Duodenal mucosa (tissue), 2 donors: ENCODE measurements around the gene CXCL12.

Source experiments
- H3K27ac ChIP-seq: one replicate; pipeline ENCODE4 v1.7.0; 2013; ENCODE audit warnings: low read depth, low read length
- H3K27me3 ChIP-seq, 2 donors: one replicate each; pipeline ENCODE4 v1.7.0; 2013; ENCODE audit warnings: low read length in 2 of 2, control low read depth in 1 of 2; ENCODE audit not compliant: insufficient read depth in 2 of 2, control insufficient read depth in 1 of 2
- H3K36me3 ChIP-seq, 2 donors: one replicate each; pipeline ENCODE4 v1.7.0; 2013; ENCODE audit warnings: low read length in 2 of 2, control low read depth in 1 of 2; ENCODE audit not compliant: insufficient read depth in 2 of 2, control insufficient read depth in 1 of 2
- H3K4me1 ChIP-seq, 2 donors: one replicate each; pipeline ENCODE4 v1.7.0; 2013; ENCODE audit warnings: low read length in 2 of 2, control low read depth in 1 of 2; ENCODE audit not compliant: insufficient read depth in 2 of 2, control insufficient read depth in 1 of 2
- H3K4me3 ChIP-seq, 2 donors: one replicate each; pipeline ENCODE4 v1.7.0; 2013; ENCODE audit warnings: low read length in 2 of 2, low read depth in 1 of 2
- H3K9ac ChIP-seq, 2 donors: one replicate each; pipeline ENCODE4 v1.7.0; 2013; ENCODE audit warnings: low read length in 2 of 2, low read depth in 1 of 2
- H3K9me3 ChIP-seq, 2 donors: one replicate each; pipeline ENCODE4 v1.7.0; 2013; ENCODE audit warnings: low read length in 2 of 2, control low read depth in 1 of 2; ENCODE audit not compliant: control insufficient read depth in 1 of 2

The CXCL12 gene

GRCh38 chr10:44337081-44337480, 47.8 kb downstream of the CXCL12 start:
- Histone ChIP-seq H3K4me3 (no peak overlapping the region), H3K27ac (no peak overlapping the region), H3K36me3 (no peaks in the 10 kb centered on the region), H3K9ac (no peak overlapping the region), H3K4me1 (no peaks in the 10 kb centered on the region), H3K27me3 (no peaks in the 10 kb centered on the region), H3K9me3 (no peaks in the 10 kb centered on the region)

DNA sequence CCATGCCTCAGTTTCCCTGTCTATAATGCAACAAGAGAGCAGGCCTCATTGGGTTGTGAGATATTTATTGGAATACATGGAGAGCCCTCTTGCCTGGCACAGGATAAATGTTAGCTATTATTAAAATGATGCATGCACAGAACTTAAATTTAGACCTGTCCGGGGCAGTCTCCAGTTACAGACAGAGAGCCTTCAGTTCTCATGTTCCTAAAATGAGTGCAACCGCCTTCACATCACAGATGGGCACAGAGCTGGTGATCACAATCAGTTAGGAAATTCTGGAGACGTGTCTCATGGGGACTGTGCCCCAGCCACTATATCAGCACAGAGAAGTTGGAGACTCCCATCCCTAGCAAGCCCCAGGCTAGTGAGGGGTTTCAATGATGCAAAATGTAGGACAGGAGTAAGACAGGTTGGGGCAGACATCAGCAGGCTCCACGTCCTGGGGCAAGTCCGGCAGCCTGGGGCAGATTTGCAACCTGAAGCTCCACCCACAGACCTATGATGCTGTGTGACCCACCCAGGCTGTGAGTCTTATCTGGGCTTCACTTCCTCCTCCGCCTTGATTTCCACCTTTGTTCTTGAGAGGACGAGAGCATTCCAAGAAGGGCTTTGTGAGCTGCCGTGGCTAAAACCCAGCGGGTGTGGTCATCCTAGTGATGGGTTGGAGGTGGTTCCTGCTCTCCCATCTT, 49.4 kb downstream of the CXCL12 start:
- no peak overlapping the region for H3K4me3 ChIP-seq
- no peak overlapping the region for H3K27ac ChIP-seq
- H3K4me1 ChIP-seq, result no peaks in the 10 kb centered on the region
- H3K9me3 ChIP-seq, result no peaks in the 10 kb centered on the region
- H3K36me3 ChIP-seq, result no peaks in the 10 kb centered on the region
- no peaks in the 10 kb centered on the region for H3K27me3 ChIP-seq
- H3K9ac ChIP-seq, result no peak overlapping the region

GRCh38 chr10:44334621-44335184, 50.2 kb downstream of the CXCL12 start:
- H3K27me3 ChIP-seq, result no peaks in the 10 kb centered on the region
- H3K4me1 ChIP-seq, result no peaks in the 10 kb centered on the region
- no peak overlapping the region for H3K9ac ChIP-seq
- no peaks in the 10 kb centered on the region for H3K36me3 ChIP-seq
- H3K4me3 ChIP-seq, result no peak overlapping the region
- no peaks in the 10 kb centered on the region for H3K9me3 ChIP-seq
- H3K27ac ChIP-seq, result no peak overlapping the region

DNA sequence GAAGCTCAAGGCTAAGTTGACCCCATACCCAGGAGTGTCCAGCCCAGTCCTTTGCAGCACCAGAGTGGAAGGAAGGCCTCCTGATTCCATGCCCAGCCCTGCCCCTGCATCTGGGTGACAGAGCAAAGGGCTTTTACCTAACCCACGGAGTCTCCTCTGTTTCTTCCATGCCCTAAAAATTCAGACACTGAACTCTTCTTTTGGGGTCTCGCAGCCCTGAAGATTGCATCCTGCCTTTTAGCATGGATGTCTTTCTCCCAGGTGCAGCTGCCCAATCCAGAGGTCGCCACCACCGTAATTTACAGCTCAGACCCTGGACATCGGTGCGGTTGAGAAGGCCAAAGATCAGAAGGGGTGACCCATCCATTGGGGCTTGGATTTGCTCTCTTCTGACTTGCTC, 50.8 kb downstream of the CXCL12 start:
- Histone ChIP-seq H3K4me3 (no peak overlapping the region), H3K27ac (no peak overlapping the region), H3K27me3 (no peaks in the 10 kb centered on the region), H3K36me3 (no peaks in the 10 kb centered on the region), H3K9ac (no peak overlapping the region), H3K4me1 (no peaks in the 10 kb centered on the region), H3K9me3 (no peaks in the 10 kb centered on the region)

DNA sequence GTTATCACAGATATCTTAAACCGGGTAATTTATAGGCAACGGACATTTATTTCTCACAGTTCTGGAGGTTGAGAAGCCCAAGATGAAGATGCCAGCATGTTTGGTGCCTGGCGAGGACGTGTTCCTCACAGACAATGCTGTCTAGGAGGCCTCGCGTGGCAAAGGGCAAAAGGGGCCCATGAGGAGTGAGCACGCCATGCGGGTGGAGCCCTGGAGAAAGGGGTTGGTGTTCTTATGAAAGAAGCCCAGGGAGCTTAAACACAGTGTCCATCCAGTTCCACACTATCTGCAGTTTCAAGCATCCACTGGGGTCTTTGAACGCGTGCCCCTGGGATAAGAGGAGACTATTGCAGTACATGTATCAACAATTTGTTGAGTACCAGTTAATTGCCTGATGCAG, 51.4 kb downstream of the CXCL12 start:
- Histone ChIP-seq H3K9ac (no peak overlapping the region), H3K36me3 (no peaks in the 10 kb centered on the region), H3K4me3 (no peak overlapping the region), H3K27ac (no peak overlapping the region), H3K9me3 (no peaks in the 10 kb centered on the region), H3K4me1 (no peaks in the 10 kb centered on the region), H3K27me3 (no peaks in the 10 kb centered on the region)

- no peak overlapping the region for H3K9ac ChIP-seq
- H3K4me3 ChIP-seq, result no peak overlapping the region
- H3K9me3 ChIP-seq, result no peaks in the 10 kb centered on the region
- H3K4me1 ChIP-seq, result no peaks in the 10 kb centered on the region
- H3K27me3 ChIP-seq, result no peaks in the 10 kb centered on the region
- no peak overlapping the region for H3K27ac ChIP-seq
- H3K36me3 ChIP-seq, result no peaks in the 10 kb centered on the region
Measured at GRCh38 chr10:44332465-44332864, 52.4 kb downstream of the CXCL12 start.

DNA sequence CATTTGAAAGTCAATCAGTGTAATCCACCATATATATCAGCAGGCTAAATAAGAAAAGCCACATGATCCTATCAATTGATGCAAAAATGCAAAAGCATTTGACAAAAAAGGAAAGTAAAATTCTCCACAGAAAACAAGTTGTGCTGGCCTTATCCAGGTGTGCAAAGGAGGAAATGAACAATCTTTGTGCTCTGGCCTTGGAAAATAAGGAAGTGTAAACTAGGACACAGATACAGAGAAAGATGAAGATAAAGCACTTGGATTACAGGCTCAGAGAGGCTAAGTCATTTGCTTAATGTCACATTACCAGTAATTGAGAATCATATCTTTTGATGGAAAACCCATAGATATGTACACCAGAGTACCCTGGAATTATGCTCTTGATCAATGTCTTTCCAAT, 54.5 kb downstream of the CXCL12 start:
- Histone ChIP-seq H3K4me3 (no peak overlapping the region), H3K4me1 (peaks cover 0 to 1% of the 10 kb centered on the region in 2 donors), H3K36me3 (no peaks in the 10 kb centered on the region), H3K9me3 (no peaks in the 10 kb centered on the region), H3K9ac (no peak overlapping the region), H3K27me3 (no peaks in the 10 kb centered on the region), H3K27ac (no peak overlapping the region)

DNA sequence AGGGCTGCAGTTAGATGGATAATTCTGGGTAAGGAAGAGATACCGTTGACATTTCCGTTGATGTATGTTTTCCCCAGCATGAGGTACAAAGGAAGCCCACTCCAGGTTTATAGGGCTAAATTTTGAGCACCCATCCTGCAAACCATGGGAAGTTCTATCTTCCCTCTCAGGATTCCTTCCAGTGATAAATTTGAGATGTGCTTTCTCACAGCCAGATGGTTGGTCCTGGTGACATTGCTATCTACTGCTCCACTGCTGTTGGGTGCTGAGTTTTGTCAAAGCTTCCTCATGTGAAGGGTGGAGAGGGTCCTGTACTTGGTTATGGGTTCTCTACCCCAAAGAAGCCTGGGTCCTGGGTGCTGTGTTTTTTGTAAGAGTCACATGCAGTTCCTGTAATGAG, 57.4 kb downstream of the CXCL12 start:
- H3K9me3 ChIP-seq, result no peaks in the 10 kb centered on the region
- H3K27me3 ChIP-seq, result no peaks in the 10 kb centered on the region
- H3K9ac ChIP-seq, result no peak overlapping the region
- no peaks in the 10 kb centered on the region for H3K36me3 ChIP-seq
- H3K4me3 ChIP-seq, result no peak overlapping the region
- H3K27ac ChIP-seq, result no peak overlapping the region
- peaks cover 6 to 10% of the 10 kb centered on the region in 2 donors for H3K4me1 ChIP-seq
